Measurements from ENCODE around the gene INSIG2.

The INSIG2 gene

DNA sequence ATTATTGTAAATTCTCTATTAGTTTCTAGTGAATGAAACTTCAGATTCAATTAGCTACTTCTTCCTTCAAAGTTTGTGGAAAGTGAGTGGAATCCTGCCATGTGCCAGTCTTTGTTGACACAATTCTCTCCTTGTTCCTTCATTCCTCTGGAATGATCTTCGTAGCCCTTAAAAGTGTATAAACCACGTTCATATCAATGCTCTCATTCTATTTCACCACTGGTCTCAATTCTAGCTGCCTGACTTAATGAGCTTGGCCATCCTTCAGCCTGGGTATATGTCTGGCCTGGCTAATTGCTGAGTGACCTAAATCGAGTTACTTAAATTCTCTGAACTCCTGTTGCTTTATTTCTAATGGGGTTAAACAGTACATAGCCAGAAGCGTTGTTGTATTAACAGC is 43.5 kb downstream of the INSIG2 start:
- DNase-seq: no peak

GRCh38 chr2:118133916-118134315 is 45.6 kb downstream of the INSIG2 start:
- DNase-seq: no peak

DNA sequence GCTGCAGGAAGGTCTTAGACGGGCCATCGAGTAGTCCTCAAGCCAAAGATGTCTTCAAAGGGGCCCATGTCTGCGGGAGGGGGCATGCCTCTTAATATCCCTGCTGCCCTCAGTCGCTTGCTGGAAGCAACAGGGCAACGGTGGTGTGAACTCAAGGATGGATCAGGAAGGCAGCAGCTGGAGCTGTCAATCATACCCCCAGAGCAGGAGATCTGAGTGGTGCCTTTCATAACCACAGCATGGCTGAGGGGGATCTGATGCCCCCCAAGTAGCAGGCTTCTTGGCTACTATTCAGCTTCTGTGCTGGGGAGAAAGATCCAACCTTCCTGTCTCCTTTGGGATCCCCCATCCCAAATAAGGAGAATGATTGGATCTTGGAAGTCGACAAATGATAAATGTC is 46.4 kb downstream of the INSIG2 start:
- DNase-seq: no peak

GRCh38 chr2:118145207-118145606 is 56.9 kb downstream of the INSIG2 start:
- no peak for DNase-seq

DNA sequence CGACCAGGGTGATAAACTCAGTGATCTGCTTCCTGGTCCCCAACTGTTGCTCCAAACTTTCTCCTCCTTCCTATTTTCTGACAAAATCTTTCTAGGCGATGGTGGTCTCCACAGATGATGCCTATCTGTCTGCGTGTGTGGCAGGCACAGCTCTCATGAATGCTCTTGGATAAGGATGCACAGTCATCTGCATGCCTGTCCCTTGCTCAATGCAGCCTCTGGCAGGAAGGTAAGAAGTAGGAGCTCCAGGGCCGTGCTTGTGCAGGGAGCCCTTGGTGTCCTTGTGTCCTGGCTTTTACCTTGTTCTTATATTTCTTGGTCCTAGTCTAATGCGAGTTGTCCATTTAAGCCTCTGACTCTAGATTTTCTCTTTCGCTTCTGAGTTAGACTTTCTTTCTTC is 57.5 kb downstream of the INSIG2 start:
- no peak for DNase-seq

DNA sequence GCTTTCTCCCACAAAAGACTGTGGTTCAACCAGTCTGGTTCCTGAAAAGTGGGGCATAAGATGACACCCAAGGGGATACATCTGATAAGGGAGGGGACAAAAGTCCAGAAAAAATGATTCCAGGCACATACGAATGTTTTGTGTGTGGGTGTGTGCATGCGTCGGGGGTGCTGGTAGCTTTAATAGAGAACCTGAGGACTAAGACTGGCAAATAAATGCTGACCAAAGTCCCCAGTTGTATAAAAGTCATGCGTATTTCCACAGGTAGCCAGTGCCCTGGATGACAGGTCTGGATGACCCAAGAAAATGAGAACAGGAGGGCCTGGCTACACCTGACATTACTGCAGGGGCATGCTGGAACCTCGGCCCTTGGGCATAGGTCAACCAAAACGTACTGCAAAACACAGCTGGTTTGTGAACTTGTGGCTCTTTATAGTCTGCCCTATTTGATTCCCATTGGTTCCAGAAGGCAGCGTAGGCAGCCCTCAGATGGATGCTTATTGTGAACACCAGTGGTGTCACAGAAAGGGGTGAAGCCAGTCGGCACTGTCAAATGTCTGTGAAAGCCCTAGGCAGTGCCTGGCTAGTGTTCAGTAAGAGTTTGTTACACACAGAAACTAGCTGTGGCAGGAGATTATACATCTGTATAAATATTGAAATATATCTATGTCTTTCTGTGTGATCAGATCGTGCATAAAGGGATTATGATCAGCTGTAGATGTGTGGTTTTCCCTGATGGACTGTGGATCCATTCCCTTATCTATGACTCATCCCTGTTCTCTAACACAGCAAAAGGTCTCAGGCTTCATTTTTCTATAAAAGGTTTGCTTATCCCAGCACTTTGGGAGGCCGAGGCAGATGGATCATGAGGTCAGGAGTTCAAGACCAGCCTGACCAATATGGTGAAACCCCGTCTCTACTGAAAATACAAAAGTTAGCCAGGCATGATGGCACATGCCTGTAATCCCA is 58.3 kb downstream of the INSIG2 start:
- no peak for DNase-seq

DNA sequence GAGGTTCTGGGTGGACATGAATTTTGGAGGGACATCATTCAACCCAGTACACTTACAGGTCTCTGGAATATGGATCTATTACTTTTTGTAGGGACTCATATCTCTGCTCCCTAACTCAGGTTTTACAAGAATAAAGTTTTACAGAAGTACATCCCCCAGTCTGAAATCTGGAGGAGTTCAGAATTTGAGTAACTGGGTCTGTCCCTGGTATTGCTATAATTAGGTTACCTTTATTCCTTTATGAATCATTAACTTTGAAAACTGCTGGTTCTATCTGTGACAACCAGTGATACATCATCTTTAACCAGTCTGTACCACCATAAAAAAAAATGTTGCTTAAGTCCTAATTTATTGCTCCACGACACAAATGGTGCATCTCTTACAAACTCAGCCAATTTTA is 59.9 kb downstream of the INSIG2 start:
- no peak for DNase-seq

DNA sequence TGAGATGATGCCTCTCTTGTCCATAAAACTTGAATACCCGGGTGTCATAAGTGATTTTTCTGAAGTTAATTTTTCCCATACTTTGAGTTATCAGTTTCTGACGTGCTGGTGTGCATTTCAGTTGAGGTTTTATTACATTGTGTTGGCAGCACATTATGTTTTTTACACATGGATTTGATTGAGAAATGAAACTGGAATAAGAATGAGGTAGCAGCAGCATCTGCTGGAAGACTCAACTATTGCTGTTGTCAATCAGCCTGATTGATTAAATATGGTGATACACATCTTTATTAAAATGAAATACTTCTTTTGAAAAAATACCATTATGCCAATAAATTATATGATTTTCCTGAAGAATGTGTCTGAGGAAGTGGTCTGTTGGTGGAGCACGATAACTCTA is 60.5 kb downstream of the INSIG2 start:
- no peak for DNase-seq

DNA sequence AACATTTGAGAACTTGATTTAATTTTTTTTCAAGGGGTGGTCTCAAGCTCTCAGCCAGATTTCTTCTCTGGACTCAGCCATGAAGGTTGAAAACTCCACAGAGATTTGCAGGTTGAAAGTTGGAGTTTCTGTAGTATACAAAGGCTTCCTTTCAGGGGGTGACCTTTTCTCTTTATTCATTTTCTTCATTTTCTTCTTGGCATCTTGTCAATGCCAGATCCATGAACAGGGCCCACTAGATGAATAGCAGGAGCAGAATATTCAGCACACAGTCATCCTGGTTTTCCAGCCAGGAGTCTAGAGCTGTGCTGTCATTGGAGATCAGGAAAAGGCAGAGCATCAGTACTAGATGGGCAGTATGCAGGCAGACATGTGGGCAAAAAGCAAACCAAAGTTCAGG is 62.0 kb downstream of the INSIG2 start:
- no peak for DNase-seq

DNA sequence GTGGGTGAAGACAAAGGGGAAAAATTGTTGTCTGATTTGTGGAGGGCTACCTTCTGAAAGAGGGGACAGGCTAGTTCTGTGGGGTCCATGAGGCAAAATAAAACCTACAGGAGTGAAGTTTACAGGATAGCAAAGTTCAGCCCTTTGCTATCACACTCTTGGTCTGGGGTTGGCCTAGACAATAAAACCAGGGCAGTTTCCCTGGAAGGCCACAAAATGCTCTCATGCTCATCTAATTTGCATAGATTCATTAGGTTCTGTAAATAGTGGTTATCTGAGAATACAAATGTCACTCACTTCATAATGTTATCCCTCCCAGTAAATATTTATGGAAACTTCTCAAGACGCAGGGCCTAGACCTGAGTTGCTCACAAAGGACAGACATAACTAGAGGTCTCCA is 63.6 kb downstream of the INSIG2 start:
- DNase-seq: no peak

- no peak for DNase-seq
Measured at GRCh38 chr2:118153433-118153832, 65.2 kb downstream of the INSIG2 start.

- DNase-seq: no peak
Measured at GRCh38 chr2:118154176-118154575, 65.9 kb downstream of the INSIG2 start.

Measured in activated CD4-positive, alpha-beta T cell treated with anti-CD3 and anti-CD28 coated beads for 48 hours (primary cell).